ENCODE results near the gene LRCOL1.
A peak's percentile ranks its signal among the peaks of the same experiment; 100 is the strongest.

Gene LRCOL1

GRCh38 chr12:132618683-132619043, 8.3 kb upstream of the LRCOL1 start, which contains the start of gene P2RX2:
Gene P2RX2 (plus strand): TSS chr12:132618776. CDS start chr12:132618817, 41 bp downstream.
- DNase-seq: no peak

GRCh38 chr12:132617822-132618682, 7.7 kb upstream of the LRCOL1 start:
- DNase-seq: no peak

- DNase-seq: no peak
Measured at GRCh38 chr12:132617135-132617701, 6.8 kb upstream of the LRCOL1 start.

- no peak for DNase-seq
Measured at GRCh38 chr12:132615579-132616038, 5.2 kb upstream of the LRCOL1 start.

GRCh38 chr12:132614861-132615578, 4.6 kb upstream of the LRCOL1 start:
- peak; percentile 76 for DNase-seq

GRCh38 chr12:132614029-132614428, 3.6 kb upstream of the LRCOL1 start:
- no peak for DNase-seq

- no peak for DNase-seq
Measured at GRCh38 chr12:132611620-132612019, 1.2 kb upstream of the LRCOL1 start.

- DNase-seq: no peak
Measured at GRCh38 chr12:132610866-132611602, 652 bp upstream of the LRCOL1 start.

- no peak for DNase-seq
Measured at GRCh38 chr12:132608231-132609171, 1.9 kb downstream of the LRCOL1 start.

- DNase-seq: no peak
Measured at GRCh38 chr12:132606927-132607326, 3.5 kb downstream of the LRCOL1 start.

GRCh38 chr12:132606466-132606865, 3.9 kb downstream of the LRCOL1 start:
- no peak for DNase-seq

- DNase-seq: no peak
Measured at GRCh38 chr12:132605892-132606291, 4.5 kb downstream of the LRCOL1 start.

- no peak for DNase-seq
Measured at GRCh38 chr12:132604668-132605441, 5.5 kb downstream of the LRCOL1 start.

- DNase-seq: no peak
Measured at GRCh38 chr12:132604151-132604618, 6.2 kb downstream of the LRCOL1 start.

- no peak for DNase-seq
Measured at GRCh38 chr12:132603240-132604150, 6.9 kb downstream of the LRCOL1 start.

GRCh38 chr12:132602572-132603239, 7.7 kb downstream of the LRCOL1 start:
- no peak for DNase-seq

GRCh38 chr12:132601171-132601883, 9.1 kb downstream of the LRCOL1 start:
- DNase-seq: no peak
